Thyroid gland (tissue), 4 donors: Measurements from ENCODE around the gene NFIA.

Experiments
- CTCF ChIP-seq, 6 experiments: fragments of 200-600 bp in 3 of 6; fragments of 450-650 bp in 3 of 6; sonication (generic) in 3 of 6; IDR thresholded peaks; one replicate each; pipeline ENCODE4 v1.5.1; 2016 to 2019; ENCODE audit warnings: antibody characterized with exemption in 6 of 6, mild to moderate bottlenecking in 2 of 6, inconsistent platforms in 1 of 6, moderate library complexity in 1 of 6
- POLR2A ChIP-seq, 2 donors: fragments of 450-650 bp; IDR thresholded peaks; one replicate each; pipeline ENCODE4 v1.6.1; 2017; ENCODE audit warnings: antibody characterized with exemption in 2 of 2, mild to moderate bottlenecking in 2 of 2, moderate library complexity in 1 of 2

GRCh38 chr1:61280452-61280851, 198.1 kb downstream of the NFIA start:
- TF ChIP-seq CTCF (IDR thresholded peaks at IDR 0.05) (no peak), POLR2A (IDR thresholded peaks at IDR 0.05) (no peak)
